ENCODE measurements around the gene CYTH4.
"Not testable (repeated sequence)": the region's sequence is repeated elsewhere in the genome, so short reads cannot be mapped to it uniquely, and the experiment has no call there.

The CYTH4 gene

DNA sequence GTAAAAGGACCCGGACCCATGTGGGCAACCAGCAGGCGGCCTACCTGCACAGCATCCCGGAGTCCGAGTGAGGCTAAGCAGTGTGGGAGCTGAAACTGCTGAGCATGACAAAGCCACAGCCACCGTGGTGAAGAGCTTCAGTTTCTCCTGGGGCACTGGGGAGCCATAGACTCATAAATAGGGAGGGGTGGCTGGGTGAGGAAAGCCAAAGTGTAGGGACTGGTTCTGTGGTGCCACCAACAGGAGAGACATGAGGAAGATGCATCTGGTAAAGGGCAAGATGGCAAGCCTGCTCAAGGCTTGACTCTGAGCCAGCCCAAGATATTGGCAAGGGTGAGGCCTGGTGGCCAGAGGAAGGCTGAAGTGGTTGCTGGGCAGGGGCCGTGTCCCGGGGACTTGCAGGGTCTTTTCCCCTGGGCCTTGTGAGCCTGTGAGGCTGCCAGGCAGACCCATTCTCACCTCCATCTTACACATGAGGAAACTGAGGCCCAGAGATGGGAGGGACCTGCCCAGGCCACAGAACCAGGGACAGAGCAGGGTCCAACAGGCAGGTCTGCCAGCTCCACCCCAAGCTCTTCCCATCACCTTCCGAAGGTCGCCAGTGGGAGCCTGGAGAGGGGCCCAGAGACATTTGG lies 30.4 kb downstream of the CYTH4 start:
- no peak for DNase-seq

DNA sequence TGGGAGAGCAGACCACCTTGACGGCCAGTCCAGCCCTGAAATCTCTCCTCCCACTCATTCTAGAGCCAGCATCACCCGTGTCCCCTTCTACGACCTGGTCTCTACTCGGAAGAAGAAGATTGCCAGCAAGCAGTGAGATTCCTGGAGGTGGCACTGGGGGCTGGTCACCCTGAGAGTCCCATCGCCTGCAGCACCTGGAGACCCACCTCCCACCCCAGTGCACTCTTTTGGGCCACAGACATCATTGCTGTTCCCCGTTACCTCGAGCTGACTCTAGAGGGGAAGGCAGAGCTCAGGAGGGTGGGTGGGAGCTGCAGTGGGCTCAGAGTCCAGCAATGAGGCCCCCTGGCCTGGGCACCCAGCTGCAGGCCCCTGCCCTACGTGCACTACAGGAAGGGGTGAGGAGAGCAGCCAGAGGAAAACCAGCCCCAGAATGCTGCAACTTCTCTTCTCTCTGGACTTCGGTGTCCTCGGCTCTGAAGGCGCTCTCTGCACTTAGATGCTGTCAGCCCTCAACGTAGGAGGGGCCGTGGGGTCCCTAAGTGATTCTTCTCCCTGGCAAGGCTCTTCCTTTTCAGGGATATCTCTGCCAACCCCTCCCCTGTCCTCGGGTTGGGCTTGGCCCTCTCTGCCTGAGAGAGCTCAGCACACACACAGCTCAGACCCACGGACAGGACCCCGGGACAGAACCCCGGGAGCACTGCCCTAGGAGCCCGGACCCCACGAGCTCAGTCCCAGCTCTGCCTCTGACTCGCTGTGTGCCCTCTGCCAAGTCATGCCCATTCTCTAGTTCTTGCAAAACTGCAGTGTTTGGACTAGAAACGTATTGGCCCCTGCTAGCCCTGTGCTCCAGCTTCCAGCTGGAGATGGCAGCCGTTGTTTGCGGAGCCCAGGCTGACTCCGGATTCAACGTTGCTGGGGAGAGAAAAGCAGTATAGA lies 31.3 kb downstream of the CYTH4 start:
- DNase-seq: no peak

DNA sequence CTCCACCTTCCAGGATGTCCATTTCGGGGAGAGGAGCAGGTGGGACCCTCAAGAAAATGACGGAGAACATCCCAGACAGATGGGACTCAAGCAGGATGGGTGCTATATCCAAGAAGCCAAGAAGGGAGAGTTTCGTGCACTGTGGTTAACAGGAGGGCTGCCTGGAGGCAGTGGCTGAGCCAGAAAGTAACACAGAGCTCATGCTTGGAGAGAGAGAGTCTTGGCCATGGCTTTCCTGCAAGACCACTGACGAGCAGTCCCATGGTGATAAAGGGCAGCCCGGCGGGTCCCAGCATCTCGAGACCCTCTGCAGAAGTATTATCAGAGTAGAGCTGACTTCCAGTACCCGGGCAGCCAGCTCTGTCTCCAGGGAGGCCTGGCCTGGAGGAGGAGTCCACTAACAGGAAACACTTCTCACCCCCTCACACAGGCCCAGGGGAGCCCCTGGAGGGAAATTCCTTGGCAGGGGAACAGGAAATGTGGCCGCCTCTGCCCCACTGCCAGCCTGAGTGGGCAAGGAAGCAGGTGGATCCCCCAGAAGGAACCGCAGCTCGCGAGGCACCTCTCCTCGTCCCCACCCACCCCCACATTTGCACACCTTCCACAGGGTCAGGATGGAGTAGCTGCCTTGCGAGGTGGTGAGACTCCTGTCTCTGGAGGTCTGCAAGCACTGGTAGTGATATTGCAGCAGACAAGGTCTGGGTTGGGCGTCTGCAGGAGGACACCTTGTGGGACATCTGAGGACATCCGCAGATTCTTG lies 32.2 kb downstream of the CYTH4 start:
- DNase-seq: peak; percentile 32

DNA sequence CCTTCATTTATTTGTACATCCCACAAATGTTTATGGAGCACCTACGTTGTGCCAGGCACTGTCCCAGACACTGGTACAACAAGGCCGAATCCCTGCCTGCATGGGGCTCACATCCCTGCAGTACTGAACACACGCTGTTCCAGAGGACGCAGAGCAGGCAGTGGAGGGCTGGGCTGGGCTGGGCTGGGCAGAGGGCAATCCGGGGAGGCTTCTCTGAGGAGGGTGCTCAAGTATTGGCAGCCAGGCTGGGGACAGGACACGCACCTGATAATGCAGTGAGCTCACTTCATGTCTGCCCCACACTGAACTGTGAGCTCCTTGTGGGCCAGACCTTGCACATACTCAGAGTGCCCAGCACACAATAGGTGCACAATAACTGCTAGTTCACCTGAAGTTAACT lies 34.1 kb downstream of the CYTH4 start:
- DNase-seq: no peak

DNA sequence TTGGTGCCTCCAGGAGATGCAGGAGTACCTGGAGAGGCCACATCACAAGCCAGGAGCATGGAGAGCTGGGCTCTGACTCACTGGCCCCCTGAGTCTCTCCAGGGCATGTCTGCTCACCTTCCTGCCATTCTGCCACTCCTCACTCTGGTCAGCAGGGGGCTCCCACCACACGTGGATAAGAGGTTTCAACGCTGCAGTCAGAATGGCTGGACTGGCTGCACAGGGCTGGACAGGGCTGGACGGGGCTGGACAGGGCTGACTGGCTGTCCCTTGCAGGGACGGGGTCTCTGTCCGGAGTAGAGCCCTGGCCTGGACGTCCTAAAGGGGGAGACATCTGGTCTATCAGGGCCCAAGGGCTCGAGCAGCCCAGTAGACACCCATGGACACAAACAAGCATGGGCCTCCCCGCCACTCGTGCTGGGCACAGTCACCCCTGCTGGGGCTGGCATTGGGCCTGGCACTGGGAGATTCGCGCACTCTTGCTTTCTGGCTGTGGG lies 34.6 kb downstream of the CYTH4 start:
- peak; percentile 81 for DNase-seq

DNA sequence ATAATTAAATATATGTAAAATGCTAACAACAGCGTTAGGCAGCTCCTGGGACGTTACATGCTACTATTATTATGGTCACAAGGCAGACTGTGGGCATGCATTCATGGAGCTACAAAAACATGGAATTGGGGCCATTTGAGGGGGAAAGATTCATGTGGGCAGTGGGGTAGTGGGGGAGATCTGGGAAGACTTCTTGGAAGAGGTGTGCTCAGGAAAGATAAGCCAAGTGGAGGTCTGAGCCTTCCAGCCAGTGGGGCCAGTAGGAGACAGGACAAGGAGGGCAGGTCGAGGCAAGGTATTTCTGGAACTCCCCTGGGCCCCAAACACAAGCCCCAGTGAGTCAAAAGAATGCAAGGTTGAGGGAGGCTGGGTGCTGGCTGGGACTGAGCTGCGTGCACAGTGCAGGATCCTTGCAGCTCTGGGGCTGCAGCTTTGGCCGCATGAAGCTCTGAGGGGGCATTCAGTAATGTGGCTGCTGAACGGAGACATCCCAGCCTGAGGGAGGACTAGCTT lies 35.4 kb downstream of the CYTH4 start:
- DNase-seq: no peak

DNA sequence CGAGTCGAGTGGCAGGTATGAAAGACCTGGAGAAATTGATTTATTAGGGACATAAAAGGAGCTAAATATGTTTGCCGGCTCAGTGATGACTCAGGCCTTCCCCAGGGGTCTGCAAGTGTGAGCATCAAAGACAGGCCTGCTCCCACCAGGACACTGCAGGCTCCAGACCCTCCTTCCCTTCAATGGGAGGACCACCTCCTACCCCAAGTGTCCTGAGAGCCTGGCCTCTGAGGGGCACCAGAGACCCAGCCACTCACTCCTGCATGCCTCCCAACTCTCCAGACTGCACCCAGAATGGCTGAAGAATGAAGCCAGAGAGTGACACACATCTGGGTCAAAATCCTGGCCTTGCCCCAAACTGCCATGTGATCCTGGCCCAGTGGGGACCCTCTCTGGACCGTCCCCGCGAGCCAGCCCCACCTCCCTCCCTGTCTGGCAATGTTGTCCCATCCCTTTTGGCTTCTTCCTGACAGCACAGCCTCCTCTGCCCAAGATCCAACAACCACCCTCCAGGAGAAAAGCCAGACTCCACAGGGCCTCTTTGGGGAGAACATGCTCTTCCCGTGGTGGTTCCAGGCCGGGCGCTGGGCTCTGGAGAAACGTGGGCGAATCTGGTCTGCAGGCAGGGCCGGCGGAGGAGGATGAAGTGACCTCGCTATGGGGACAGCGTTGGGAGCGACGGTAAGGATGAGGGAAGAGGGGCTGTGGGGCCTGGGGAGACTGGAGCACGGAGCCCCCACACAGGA lies 36.2 kb downstream of the CYTH4 start:
- DNase-seq: no peak

DNA sequence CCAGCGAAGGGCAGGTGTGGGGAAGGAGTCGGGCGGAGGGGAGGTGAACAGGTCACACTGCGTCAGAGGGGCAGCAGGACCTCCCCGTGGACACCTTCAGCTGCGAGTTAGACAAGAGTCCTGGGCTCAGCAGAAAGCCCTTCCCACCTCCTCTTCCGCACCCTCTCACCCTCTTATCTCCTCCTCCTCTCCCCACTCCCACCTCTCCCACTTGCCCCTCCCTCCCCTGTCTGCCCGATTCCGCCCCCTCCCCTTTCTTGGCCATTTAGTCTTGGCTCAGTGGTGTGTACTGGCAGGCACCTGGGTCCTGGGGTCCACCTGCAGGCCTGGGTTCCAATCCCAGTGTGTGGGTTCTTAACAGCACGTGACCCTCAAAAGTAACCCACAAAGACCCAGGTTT lies 37.2 kb downstream of the CYTH4 start:
- DNase-seq: no peak

DNA sequence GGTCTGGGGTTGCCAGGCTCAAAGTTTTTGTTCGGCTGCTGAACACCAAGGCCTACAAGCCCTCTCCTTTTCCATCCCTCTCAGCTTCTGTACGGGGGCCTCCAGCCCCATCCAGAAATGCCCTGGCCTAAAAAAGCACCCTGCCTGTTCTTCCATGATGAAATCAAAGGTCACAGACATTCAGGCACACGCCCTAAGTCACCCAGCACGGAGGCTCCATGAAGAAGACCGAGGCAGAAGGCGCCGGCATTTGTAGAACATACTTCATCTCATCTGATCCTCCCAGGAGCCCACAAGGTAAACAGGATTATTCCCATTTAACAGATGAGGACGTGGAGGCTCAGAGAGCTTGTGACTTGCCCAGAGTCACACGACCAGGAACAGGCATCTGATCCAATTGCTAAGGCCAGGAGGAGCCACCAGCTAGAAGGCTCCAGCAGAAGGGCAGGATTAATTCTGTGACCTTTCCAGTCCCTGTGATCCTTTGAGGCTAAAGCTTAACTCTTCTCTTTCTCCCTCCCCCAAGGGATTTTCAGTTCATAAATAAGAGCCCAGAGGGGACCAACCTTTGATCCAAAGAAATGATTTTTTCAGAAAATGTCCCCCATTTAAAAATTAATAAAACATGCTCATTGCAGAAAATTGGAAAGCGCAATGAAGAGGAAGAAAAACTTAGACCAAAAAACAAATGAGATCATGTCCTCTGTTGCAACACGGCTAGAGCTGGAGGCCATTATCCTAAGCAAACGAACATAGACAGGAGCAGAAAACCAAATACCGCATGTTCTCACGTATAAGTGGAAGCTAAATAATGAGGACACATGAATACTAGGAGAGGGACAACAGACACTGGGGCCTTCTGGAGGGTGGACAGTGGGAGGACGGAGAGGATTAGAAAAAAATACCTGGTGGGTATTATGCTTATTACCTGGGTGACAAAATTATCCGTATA lies 38.7 kb downstream of the CYTH4 start:
- no peak for DNase-seq

DNA sequence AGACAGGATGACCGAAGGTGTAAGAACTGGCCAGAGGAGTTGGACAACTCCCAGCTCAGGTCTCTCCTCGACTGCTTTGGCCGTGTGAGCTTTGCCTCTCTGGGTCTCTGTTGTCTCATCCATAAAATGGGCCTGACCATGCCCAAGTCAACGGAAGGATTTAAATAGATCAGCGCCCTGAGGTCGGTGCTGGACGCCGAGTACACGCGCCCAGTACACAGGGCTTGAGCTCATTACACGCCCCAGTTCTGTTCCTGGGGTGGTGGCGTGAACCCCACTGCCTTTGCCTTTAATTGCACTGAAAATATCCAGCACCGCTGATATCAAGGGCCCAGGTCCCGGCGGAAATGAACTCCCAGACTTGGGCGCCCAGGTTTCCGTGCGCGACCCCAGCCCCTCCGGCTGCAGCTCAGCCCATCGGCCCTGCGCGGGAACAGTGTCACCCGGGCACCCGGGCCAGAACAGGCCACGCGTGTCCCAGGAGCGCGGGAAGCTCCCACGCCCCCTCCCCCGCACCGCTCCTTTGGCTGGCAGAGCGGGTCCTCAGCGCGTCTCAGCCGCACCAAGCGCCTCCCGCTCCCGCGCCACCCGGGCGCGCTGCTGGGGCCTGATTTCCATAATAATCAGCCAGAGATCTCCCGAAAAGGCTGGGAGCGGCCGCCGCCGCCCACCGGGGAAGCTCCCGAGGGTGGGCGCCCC lies 42.2 kb downstream of the CYTH4 start:
- no peak for DNase-seq

DNA sequence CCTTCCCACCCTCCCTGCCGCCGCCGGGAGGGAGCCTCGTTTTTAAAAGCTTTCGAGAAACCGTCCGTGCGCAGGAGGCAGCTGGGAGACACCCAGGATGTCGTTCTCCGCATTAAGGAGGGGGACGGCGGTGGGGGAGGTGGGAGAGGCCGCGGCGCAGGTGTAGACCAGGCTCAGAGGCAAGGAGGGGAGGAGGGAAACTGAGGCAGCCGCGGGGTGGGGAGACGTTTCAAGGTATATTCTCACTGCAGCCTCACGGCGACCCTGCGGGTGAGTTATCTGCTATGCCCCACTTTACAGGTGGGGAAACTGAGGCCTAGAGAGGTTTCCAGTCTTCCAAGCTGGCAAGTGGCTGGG lies 42.7 kb downstream of the CYTH4 start:
- DNase-seq: no peak

DNA sequence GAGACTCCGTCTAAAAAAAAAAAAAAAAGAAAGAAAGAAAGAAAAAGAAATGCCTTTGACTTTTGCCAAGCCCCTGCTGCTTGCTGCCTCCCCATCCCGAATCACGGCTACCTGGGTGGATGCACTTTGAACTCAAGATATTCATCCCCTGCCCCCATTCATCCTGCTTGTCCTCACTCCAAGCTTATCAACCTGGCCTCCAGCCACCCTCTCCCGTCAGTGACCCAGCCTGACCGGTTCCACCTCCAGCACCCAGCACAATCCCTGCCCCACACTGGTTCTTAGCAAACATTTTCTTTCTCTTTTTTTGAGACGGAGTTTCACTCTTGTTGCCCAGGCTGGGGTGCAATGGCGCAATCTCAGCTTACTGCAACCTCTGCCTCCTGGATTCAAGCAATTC lies 44.4 kb downstream of the CYTH4 start:
- DNase-seq: no peak

DNA sequence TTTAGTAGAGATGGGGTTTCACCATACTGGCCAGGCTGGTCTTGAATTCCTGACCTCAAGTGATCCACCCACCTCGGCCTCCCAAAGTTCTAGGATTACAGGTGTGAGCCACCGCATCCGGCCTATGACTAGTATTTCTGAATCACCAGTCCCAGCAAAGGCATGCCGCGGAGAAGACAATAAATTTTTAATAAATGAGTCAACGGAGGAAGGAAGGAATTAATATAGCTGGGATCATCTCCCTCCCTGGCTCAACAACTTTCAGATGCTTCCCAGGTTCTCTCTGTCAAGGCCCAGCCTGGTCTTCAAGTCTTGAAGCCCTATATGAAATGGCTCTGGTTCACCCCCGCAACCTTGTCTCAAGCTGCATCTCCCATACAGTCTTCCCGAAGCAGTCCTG lies 45.7 kb downstream of the CYTH4 start:
- DNase-seq: no peak

DNA sequence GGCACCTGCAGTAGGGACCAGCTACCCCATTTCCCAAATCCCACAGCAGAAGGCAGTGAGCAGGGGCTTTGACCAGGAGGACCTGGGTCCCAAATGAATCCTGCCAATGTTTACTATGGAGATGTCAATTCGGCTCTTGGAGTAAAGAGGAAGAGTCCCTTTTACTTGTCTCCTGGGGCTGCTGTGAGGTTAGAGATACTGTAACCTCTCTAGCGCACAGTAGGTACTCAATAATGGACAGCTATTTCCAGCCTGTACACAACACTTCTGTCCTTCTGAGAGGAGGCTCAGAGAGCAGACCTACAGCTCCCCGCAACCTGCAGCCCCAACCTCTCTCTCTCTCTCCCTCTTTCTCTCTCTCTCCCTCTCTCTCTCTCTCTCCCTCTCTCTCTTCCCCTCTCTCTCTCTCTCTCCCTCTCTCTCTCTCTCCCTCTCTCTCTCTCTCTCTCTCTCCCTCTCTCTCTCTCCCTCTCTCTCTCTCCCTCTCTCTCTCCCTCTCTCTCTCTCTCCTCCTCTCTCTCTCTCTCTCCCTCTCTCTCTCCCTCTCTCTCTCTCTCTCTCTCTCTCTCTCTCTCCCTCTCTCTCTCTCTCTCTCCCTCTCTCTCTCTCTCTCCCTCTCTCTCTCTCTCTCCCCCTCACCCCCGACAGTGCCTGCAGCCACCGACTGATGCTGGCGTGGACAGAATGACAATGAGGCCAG lies 46.4 kb downstream of the CYTH4 start:
- not testable (repeated sequence) for DNase-seq

DNA sequence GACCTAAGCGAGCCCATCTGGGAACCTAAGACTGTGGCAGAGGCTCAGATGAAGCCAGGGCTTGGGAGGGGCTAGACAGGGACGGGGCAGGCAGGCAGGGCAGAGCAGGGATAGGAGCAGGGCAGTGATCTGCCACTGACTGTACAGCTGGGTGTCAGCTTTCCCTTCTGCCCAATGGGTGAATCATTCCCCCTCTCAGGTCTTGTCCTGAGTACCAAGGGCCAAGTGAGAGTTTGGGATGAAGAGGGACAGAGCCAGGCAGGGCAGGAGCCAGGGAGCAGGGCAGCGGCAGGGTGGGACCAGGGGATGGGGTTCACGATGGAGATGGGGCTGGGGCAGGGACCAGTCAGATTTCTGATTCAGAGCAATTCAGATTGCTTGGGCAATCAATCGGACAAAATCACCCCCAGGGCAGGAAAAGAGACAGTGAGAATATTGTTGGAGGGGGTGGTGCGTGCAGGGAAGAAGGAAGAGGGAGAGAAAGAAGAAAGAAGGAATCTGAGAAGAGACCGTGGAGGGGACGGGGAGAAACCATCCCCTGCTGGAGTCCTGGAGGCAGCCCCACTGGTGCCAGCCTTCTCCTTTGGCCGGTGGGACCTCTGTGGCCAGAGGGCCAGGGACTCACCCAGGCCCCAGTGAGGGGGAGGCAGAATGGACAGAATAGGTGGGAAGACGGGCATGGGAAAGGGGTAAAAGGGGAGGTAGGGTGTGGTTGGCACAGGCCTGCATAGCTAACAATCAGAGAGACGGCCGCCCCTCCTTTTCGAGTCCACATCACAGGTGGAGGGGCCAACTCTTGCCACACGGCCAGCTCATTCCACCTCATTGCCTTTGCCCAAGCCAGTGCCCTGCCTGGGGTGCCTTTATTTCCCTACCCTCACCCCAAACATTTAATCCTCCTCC lies 47.2 kb downstream of the CYTH4 start:
- no peak for DNase-seq

DNA sequence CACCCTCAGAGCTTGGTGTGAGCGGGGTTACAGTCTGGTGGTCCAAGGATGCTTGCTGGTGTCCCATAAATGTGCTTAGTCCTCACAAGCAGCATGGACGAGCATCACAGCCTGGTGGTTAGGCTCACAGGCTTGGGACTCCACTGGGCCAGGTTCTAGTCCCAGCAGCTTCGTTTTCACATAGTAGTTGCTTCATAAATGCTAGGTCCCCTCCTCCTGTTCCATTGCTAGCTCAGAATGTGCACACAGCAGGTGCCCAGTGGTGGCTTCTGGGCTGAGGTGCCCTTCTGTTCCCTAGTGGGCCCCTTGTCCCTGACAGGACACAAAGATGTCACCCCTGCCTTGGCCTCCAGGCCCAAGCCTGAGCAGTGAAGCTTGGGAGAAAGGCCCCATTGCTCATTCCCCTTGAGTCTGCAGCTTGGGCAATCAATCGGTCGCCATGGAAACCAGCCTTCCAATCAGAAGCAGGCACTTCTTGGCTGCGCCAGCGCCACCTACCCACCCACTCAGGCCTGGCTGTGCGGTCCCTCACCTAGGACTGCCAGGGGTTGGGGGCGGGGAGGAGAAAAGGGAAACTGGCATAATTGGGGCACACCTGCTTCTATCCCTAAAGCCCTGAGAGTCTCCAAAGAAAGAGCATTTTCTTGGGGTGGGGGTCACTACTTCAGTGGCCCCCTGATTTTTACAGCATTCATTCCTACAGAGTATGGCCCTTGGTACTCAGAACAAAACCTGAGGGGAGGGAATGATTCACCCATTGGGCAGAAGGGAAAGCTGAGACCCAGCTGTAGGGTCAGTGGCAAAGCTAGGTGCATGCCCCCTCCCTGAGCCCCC lies 48.1 kb downstream of the CYTH4 start:
- peak; percentile 24 for DNase-seq

DNA sequence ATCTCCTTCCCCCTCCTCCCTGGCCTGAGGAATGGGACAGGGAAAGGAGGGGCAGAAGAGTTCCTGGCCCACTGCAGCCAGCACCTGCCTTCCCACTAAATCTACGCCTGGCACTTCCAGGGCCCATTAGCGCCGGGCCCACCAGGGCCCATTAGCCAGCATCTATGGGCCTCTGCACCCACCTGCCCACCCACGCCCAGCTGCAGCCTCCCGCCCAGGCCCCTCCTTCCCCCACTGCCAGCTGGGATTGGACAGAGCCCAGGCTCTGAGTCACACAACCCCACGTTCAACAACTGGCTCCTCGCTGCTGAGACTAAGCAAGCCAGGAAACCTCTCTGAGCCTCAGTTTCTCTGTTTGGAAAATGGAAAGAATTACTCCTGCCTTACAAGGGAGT lies 48.7 kb downstream of the CYTH4 start:
- no peak for DNase-seq

Data from CD4-positive, alpha-beta T cell treated with Interleukin-4 for 4 hours (primary cell).